ENCODE results near the gene PHACTR1. TPM values are rescaled to one million over a fixed set of nuclear protein-coding genes. Genes with fewer than 3 reads are reported as not detected.
A peak's percentile ranks its signal among the peaks of the same experiment; 100 is the strongest.
"Not testable (repeated sequence)": the region's sequence is repeated elsewhere in the genome, so short reads cannot be mapped to it uniquely, and the experiment has no call there.

PHACTR1 gene
- total RNA-seq, 1 experiment from 2014 or later = 0.21 TPM

- no peak overlapping the region for H3K27ac Mint-ChIP-seq (ENCODE audit: unreplicated experiment)
- no peak overlapping the region for H3K4me3 Mint-ChIP-seq (ENCODE audit: low read depth, unreplicated experiment)
- TF ChIP-seq CTCF (IDR thresholded peaks at IDR 0.05; ENCODE audit: unreplicated experiment) = no peak
- H3K27me3 Mint-ChIP-seq (ENCODE audit: unreplicated experiment) = no peaks in the 10 kb centered on the region
- DNase-seq = no peak
- CTCF ChIA-PET = interaction anchor here (0.6 kb wide), 1 partner anchor 71 kb away, joined by 5 read pairs; no protein-coding TSS in a partner anchor
- H3K9me3 Mint-ChIP-seq (ENCODE audit: low read depth, unreplicated experiment) = no peaks in the 10 kb centered on the region
- no peaks in the 10 kb centered on the region for H3K4me1 Mint-ChIP-seq (ENCODE audit: low read depth, unreplicated experiment)
- intact Hi-C loops (cut with micrococcal nuclease; ENCODE audit: unreplicated experiment) = no loop called here
- H3K36me3 Mint-ChIP-seq (ENCODE audit: insufficient read depth, unreplicated experiment) = no peaks in the 10 kb centered on the region
- BruUV-seq (replicated peaks) = no TSS peak
Measured at GRCh38 chr6:13319891-13320564, 603.5 kb downstream of the PHACTR1 start.

DNA sequence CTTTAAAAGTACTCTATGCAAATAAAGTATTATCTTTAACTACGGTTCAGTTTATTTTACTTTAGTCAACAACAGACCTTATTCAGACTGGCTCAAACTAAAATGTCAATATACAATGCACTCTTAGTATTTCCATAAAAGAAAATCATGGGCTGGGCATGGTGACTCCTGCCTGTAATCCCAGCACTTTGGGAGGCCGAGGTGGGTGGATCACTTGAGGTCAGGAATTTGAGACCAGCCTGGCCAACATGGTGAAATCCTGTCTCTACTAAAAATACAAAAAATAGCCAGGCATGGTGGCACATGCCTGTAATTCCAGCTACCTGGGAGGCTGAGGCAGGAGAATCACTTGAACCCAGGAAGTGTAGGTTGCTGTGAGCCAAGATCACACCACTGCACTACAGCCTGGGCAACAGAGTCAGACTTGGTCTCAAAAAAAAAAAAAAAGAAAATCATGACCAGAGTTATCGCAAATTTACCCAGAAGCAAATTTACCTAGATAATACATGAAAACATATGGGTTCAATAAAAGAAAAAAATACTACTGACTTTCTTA is 609.5 kb downstream of the PHACTR1 start:
- BruUV-seq (replicated peaks); DNase-seq; intact Hi-C loops (cut with micrococcal nuclease; ENCODE audit: unreplicated experiment); H3K27me3 Mint-ChIP-seq (ENCODE audit: unreplicated experiment); CTCF ChIA-PET; H3K9me3 Mint-ChIP-seq (ENCODE audit: low read depth, unreplicated experiment); H3K4me1 Mint-ChIP-seq (ENCODE audit: low read depth, unreplicated experiment); H3K27ac Mint-ChIP-seq (ENCODE audit: unreplicated experiment); H3K4me3 Mint-ChIP-seq (ENCODE audit: low read depth, unreplicated experiment): not testable (repeated sequence)
- H3K36me3 Mint-ChIP-seq (ENCODE audit: insufficient read depth, unreplicated experiment) = peaks cover 15% of the 10 kb centered on the region

DNA sequence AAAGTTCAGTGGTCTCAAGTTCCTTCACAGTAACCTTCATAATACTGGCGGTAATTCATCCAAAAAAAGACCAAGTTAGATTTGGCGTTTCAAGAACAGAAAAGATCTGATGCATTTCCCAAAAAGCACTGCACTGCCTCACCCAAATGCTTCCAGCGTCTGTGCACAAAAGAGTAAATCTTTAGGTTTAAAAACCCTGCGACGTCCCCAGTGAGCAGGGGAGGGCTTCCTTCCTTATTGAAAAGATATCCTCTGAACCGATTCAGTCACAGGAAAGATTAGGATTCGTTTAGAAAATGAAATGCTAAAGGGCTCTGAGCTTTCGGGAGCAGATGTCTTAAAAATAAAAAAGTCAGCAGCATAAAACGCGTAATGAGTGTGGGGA is 611.1 kb downstream of the PHACTR1 start:
- Mint-ChIP-seq H3K36me3 (ENCODE audit: insufficient read depth, unreplicated experiment) (peaks cover 15% of the 10 kb centered on the region), H3K4me3 (ENCODE audit: low read depth, unreplicated experiment) (peak overlapping the region; percentile 77), H3K27ac (ENCODE audit: unreplicated experiment) (peak overlapping the region; percentile 71), H3K4me1 (ENCODE audit: low read depth, unreplicated experiment) (no peaks in the 10 kb centered on the region), H3K9me3 (ENCODE audit: low read depth, unreplicated experiment) (no peaks in the 10 kb centered on the region), H3K27me3 (ENCODE audit: unreplicated experiment) (no peaks in the 10 kb centered on the region)
- BruUV-seq (replicated peaks) = TSS peak; percentile 60
- CTCF ChIA-PET = interaction anchor here (1.2 to 1.9 kb wide), 2 partner anchors 56 to 133 kb away, joined by 4 to 6 read pairs; no protein-coding TSS in a partner anchor
- intact Hi-C loops (cut with micrococcal nuclease; ENCODE audit: unreplicated experiment) = loop anchor here (2.0 kb wide), 1 partner anchor 133 kb away; no protein-coding TSS in a partner anchor
- DNase-seq = no peak
- TF ChIP-seq CTCF (IDR thresholded peaks at IDR 0.05; ENCODE audit: unreplicated experiment) = no peak

- peak; percentile 92 for DNase-seq
Measured at GRCh38 chr6:13328076-13328874, 611.7 kb downstream of the PHACTR1 start, which contains the start of gene TBC1D7. Gene TBC1D7 (minus strand): TSS chr6:13328537. CDS start chr6:13326898, 1,639 bp downstream.

More at GRCh38 chr6:13328076-13328874, 611.7 kb downstream of the PHACTR1 start, which contains the start of gene TBC1D7:
- Mint-ChIP-seq H3K9me3 (ENCODE audit: low read depth, unreplicated experiment) (no peaks in the 10 kb centered on the region), H3K4me3 (ENCODE audit: low read depth, unreplicated experiment) (peak within 1 kb of the TSS; percentile 77), H3K36me3 (ENCODE audit: insufficient read depth, unreplicated experiment) (peaks cover 15% of the 10 kb centered on the region), H3K27ac (ENCODE audit: unreplicated experiment) (peak within 1 kb of the TSS; percentile 71), H3K4me1 (ENCODE audit: low read depth, unreplicated experiment) (no peaks in the 10 kb centered on the region), H3K27me3 (ENCODE audit: unreplicated experiment) (no peaks in the 10 kb centered on the region)
- intact Hi-C loops (cut with micrococcal nuclease; ENCODE audit: unreplicated experiment) = loop anchor here (2.0 kb wide), 1 partner anchor 133 kb away; no protein-coding TSS in a partner anchor
- no TSS peak for BruUV-seq (replicated peaks)
- no peak for TF ChIP-seq CTCF (IDR thresholded peaks at IDR 0.05; ENCODE audit: unreplicated experiment)
- CTCF ChIA-PET = interaction anchor here (0.9 to 1.9 kb wide), 3 partner anchors 55 to 246 kb away, joined by 4 to 6 read pairs (median 4); partner anchors contain the start of gene SIRT5

Data from Calu3 (cell line).